GM12892 (cell line): ENCODE measurements around the gene YJU2.

Source experiments
- POLR2A ChIP-seq: IDR thresholded peaks from 2 replicates; pipeline ENCODE4 v1.6.1; 2011; ENCODE audit warnings: low read depth, low read length, control low read depth
- POLR2AphosphoS5 ChIP-seq: IDR thresholded peaks from 2 replicates; pipeline ENCODE4 v1.6.1; 2011; ENCODE audit warnings: low read depth, low read length, control low read depth
- TAF1 ChIP-seq: IDR thresholded peaks from 2 replicates; pipeline ENCODE4 v1.6.1; 2011; ENCODE audit warnings: low read depth, mild to moderate bottlenecking, control low read depth, low read length, borderline replicate concordance

- TF ChIP-seq POLR2AphosphoS5 (peak; percentile 58; the same call in 1 of the 2 replicates), POLR2A (peak; percentile 68; the same call in 1 of the 2 replicates), TAF1 (0 out of 2 replicates have a peak, but pooled peaks have one; percentile 55)
Observed at GRCh38 chr19:4229179-4229931, 17.5 kb upstream of the YJU2 start, which contains the start of gene EBI3.
